Inferior parietal cortex (tissue), 1 donor: ENCODE measurements around the gene KCTD4.
"Not testable (repeated sequence)": the region's sequence is repeated elsewhere in the genome, so short reads cannot be mapped to it uniquely, and the experiment has no call there.

Source experiments
- DNase-seq: peaks from one replicate; pipeline ENCODE4 v3.0.0-alpha.2; 2016; ENCODE audit errors: extremely low spot score

Gene KCTD4

DNA sequence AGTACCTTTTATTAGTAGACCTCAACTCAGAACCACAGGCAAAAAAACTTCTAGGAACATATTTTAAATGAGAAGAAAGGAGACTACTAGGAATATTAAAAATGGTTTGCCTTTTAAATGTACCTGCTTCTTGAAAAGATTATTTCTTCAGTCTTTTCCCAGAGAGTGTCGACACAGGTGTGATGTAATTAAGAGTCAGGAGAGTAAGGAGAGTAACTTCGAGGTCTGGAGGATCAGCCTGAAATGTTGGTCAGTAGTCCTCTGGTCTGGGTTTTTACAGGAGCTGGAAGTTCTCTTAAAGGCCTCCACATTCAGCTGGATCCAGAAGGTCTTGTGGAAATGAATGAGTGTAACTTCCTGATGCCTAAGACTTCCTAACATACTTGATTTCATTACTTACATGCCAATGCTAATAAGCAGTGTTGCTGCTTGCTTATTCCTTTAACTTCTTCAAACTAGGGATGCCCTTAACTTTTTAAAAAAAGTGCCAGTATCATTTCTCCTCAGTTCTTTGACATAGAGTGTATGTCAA lies at the start of gene KCTD4:
Gene KCTD4, minus strand, starts transcription at position 345 of the 532 bp plus-strand sequence. CDS start 6,478 bp downstream, outside the sequence.
- DNase-seq = no peak

- DNase-seq = no peak
Measured at GRCh38 chr13:45249662-45250061, 48.8 kb upstream of the KCTD4 start.

DNA sequence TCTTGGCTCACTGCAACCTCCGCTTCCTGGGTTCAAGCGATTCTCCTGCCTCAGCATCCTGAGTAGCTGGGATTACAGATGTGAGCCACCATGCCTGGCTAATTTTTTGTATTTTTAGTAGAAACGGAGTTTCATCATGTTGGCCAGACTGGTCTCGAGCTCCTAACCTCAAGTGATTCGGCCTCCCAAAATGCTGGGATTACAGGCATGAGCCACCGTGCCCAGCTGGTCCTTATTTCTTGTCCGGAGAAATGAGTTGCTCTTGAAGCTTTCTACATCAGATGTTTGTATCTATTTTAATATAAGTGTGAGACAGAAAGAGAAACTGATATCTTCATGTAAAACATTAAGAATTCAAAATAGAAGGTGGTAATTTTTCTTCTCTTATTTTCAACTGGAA lies 43.9 kb upstream of the KCTD4 start:
- DNase-seq = not testable (repeated sequence)

DNA sequence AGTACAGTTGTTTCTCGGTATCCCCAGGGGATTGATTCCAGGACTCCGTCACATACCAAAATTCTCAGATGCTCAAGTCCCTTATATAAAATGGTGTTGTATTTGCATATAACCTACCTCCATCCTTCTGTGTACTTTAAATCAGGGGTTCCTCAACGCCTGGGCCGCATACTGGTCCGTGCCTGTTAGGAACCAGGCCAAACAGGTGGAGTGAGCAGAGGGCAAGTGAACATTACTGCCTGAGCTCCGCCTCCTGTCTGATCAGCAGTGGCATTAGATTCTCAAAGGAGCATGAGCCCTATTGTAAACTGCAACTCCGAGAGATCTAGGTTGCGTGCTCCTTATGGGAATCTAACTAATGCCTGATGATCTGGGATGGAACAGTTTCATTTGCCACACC lies 42.2 kb upstream of the KCTD4 start:
- DNase-seq = no peak

GRCh38 chr13:45242524-45242923 lies 41.7 kb upstream of the KCTD4 start:
- DNase-seq = no peak

- DNase-seq = no peak
Measured at GRCh38 chr13:45242070-45242469, 41.2 kb upstream of the KCTD4 start.

DNA sequence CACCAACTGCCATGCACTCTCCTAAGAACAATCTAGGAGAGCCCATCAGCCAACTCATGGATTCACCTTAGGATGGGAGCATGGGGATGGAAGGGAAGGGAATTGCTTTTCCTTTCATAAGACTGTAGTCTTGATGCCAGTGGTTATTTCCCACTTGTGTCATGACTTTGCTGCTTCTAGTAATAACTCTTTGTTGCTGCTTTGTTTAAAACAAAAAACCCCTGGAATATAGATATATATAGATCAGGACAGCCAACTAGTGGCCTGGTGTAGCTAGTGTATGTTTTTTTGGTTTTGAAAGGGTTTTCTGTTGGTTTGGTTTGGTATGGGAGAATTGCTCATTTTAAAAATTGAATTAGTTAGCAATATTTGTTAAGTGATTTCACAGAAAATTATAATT lies 39.3 kb upstream of the KCTD4 start:
- DNase-seq = no peak

DNA sequence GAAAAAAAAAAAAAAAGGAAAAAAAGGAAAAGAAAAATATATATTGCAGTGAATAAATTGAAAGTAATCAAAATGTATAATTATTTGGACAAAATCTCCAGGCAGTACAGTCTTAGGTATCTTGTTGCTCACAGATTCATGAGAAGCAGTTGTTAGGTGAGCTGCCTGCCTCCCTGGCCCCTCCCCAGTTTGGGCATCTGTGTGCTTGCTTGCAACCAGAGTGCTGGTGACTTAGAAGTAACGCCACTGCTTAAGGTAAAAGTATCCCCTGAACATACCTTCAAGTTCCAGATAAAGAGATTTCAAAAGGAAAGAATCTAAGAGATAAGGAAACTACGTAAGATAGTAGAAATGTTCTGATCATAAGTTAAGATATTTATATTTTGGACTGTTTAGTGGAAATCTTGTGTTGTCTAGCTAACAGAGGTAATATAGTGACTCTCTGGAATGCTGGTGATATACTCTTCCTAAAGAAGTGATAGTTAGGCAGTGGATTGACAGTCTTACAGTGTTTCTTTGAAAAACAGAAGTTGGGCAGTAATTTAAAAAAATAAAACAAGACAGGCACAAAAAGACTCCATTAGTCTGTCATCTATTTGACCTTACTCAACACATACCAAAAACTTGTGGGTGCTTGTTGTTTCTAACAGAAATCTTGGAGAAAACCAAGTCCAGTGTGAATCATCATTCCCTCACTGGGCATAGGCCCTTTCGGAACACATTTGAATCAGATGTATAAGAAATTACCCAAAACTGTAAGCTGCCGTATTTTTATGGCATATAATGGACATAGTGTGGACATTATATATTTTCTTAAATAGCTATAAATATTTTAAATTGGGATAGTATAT lies 38.3 kb upstream of the KCTD4 start:
- DNase-seq = no peak

GRCh38 chr13:45232591-45232990 lies 31.7 kb upstream of the KCTD4 start:
- DNase-seq = no peak

DNA sequence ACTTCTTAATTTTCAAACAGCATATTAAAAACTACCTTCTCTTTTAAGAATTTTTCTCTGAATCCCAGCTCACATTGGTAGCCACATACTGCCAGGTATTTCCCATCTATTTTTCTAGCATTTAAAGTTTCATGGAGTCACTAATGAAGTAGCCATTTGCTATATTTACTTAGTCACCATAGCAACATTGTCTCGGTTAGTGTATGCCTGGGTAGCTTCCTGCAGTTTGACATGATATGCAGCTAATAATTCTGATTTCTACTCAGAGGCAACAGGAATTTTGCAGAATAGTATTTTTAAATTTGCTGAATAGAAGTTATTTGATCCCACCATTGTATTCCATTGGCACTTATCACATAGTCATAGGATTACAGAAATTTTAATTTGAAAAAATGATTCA lies 30.9 kb upstream of the KCTD4 start:
- no peak for DNase-seq

- DNase-seq = no peak
Measured at GRCh38 chr13:45231305-45231704, 30.5 kb upstream of the KCTD4 start.

- no peak for DNase-seq
Measured at GRCh38 chr13:45229172-45229571, 28.3 kb upstream of the KCTD4 start.

- no peak for DNase-seq
Measured at GRCh38 chr13:45228002-45228401, 27.2 kb upstream of the KCTD4 start.

DNA sequence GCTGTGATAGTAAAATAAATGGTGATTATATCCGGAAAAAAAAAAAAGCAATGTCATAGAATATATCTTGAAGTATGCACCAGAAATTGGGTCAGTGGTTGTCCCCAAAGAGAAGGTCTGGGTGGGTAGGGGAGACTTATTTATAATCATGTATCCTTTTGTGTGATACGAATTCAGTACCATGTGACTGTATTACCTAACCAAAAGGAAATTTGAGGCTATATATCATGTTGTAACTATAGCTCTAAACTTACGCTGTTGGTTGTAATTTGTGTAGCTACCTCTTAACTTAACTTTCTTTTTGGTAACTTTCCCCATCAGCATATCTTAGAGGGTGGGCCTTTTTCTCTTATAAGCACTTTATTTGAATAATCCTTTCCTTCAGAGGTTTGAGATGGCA lies 25.2 kb upstream of the KCTD4 start:
- no peak for DNase-seq

- no peak for DNase-seq
Measured at GRCh38 chr13:45225370-45225769, 24.5 kb upstream of the KCTD4 start.

GRCh38 chr13:45224176-45224575 lies 23.3 kb upstream of the KCTD4 start:
- no peak for DNase-seq

GRCh38 chr13:45222919-45223318 lies 22.1 kb upstream of the KCTD4 start:
- no peak for DNase-seq

DNA sequence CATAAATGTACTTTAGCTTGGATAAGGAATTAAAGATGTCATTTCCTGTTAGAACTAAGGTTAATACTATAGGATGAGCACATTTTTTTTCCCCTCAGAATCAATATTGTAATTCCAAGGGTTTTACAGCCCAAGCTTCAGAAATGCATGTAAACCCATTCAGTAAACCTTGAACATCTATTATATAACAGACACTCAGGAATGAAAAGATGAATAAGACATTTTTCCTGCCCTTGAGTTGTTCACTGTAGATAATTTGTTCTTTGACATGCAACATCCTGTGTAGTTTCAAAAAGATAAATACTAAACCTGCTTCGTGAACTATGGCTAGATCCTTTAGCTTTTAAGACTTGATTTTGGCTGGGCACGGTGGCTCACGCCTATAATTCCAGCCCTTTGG lies 21.7 kb upstream of the KCTD4 start:
- no peak for DNase-seq

- no peak for DNase-seq
Measured at GRCh38 chr13:45220403-45220802, 19.6 kb upstream of the KCTD4 start.

- DNase-seq = no peak
Measured at GRCh38 chr13:45219938-45220375, 19.1 kb upstream of the KCTD4 start.

GRCh38 chr13:45219123-45219891 lies 18.5 kb upstream of the KCTD4 start:
- DNase-seq = no peak

DNA sequence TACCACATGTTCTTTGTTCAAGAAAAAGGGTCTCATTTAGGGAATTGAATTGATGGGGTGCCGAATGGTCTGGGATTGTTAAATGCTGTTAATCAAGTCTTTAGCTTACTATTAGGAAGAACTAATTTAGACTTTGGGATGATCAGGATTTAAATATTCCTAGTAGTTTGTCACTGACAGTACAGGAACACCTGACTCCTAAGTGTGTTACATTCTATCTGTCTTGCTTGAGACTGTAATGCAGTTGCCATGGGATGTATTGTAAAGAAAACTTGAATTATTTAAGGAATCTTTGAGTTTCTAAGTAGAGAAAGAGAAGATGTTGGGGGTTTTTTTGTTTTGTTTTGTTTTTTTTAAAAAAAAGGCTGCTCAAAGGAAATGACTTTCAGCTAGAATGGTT lies 17.8 kb upstream of the KCTD4 start:
- no peak for DNase-seq

DNA sequence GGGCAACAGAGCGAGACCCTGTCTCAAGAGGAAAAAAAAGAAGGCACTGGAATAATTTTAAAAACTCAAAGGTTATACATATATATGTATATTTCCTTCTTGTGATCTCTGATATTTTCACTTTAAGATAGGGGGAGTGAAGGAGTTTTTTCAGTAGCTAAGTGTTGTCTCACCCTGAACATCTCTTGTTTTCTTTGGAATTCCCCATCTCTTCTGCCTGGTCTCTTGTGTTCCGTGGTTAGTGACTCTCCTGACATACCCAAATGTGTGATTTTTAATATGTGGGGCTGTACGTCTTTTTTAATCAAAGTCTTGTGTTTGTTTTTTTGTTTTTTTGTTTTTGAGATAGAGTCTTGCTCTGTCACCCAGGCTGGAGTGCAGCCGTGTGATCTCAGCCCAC lies 15.3 kb upstream of the KCTD4 start:
- DNase-seq = no peak
